Suprapubic skin (tissue), 4 donors: ENCODE measurements around the gene COL25A1.

ENCODE experiments used
- CTCF ChIP-seq, 2 donors: fragments of 200-600 bp in 1 of 2; fragments of 450-650 bp in 1 of 2; sonication (generic) in 1 of 2; IDR thresholded peaks; one replicate each; pipeline ENCODE4 v1.5.1; 2016 to 2019; ENCODE audit warnings: antibody characterized with exemption in 2 of 2, mild to moderate bottlenecking in 1 of 2, moderate library complexity in 1 of 2
- EP300 ChIP-seq: sonication (generic); formaldehyde crosslinking; IDR thresholded peaks from one replicate; pipeline ENCODE4 v1.6.1; 2017; ENCODE audit warnings: antibody characterized with exemption
- POLR2A ChIP-seq, 2 donors: fragments of 450-650 bp; IDR thresholded peaks; one replicate each; pipeline ENCODE4 v1.6.1; 2017; ENCODE audit warnings: antibody characterized with exemption in 2 of 2, mild to moderate bottlenecking in 2 of 2, moderate library complexity in 2 of 2
- POLR2AphosphoS5 ChIP-seq, 3 donors: sonication (generic); formaldehyde crosslinking; IDR thresholded peaks; one replicate each; pipeline ENCODE4 v1.6.1; 2017; ENCODE audit warnings: antibody characterized with exemption in 3 of 3

- TF ChIP-seq POLR2A (IDR thresholded peaks at IDR 0.05): no peak
- TF ChIP-seq CTCF (IDR thresholded peaks at IDR 0.05): no peak
- no peak for TF ChIP-seq POLR2AphosphoS5 (IDR thresholded peaks at IDR 0.05)
- no peak for TF ChIP-seq EP300
These were observed 412.6 kb downstream of the COL25A1 start for GRCh38 chr4:108889696-108890483.
